Nucleus accumbens (tissue), 56 donors: ENCODE data around the gene CRACR2A.
A peak's percentile ranks its signal among the peaks of the same experiment; 100 is the strongest.

Experiments
- DNase-seq, 56 donors: peaks; one replicate each; lab custom pipeline; 2025; lab: John Stamatoyannopoulos, UW

Gene CRACR2A

GRCh38 chr12:3692616-3693365 is 60.1 kb downstream of the CRACR2A start:
- no peak for DNase-seq

GRCh38 chr12:3686463-3686862 is 66.4 kb downstream of the CRACR2A start:
- DNase-seq: no peak

- DNase-seq: no peak
Measured at GRCh38 chr12:3685830-3686229, 67.1 kb downstream of the CRACR2A start.

GRCh38 chr12:3684449-3685051 is 68.4 kb downstream of the CRACR2A start:
- no peak for DNase-seq

- no peak for DNase-seq
Measured at GRCh38 chr12:3683670-3684069, 69.2 kb downstream of the CRACR2A start.

- DNase-seq: no peak
Measured at GRCh38 chr12:3681595-3682061, 71.3 kb downstream of the CRACR2A start.

- DNase-seq: peak in 12 of 56 donors; percentile 5 to 42 (median 18)
Measured at GRCh38 chr12:3680919-3681594, 71.9 kb downstream of the CRACR2A start.

GRCh38 chr12:3679831-3680230 is 73.1 kb downstream of the CRACR2A start:
- DNase-seq: no peak

- DNase-seq: no peak
Measured at GRCh38 chr12:3677609-3678008, 75.3 kb downstream of the CRACR2A start.

GRCh38 chr12:3673981-3674708 is 78.8 kb downstream of the CRACR2A start:
- DNase-seq: no peak

GRCh38 chr12:3672113-3672509 is 80.8 kb downstream of the CRACR2A start:
- DNase-seq: no peak

GRCh38 chr12:3671330-3672112 is 81.4 kb downstream of the CRACR2A start:
- no peak for DNase-seq

GRCh38 chr12:3670083-3670620 is 82.8 kb downstream of the CRACR2A start:
- peak in 2 of 56 donors; percentile 18 to 21 for DNase-seq

- no peak for DNase-seq
Measured at GRCh38 chr12:3669594-3669993, 83.3 kb downstream of the CRACR2A start.

GRCh38 chr12:3668479-3669165 is 84.3 kb downstream of the CRACR2A start:
- DNase-seq: no peak

- no peak for DNase-seq
Measured at GRCh38 chr12:3667485-3667884, 85.4 kb downstream of the CRACR2A start.

- DNase-seq: no peak
Measured at GRCh38 chr12:3666441-3666840, 86.5 kb downstream of the CRACR2A start.

GRCh38 chr12:3662521-3662921 is 90.4 kb downstream of the CRACR2A start:
- no peak for DNase-seq

GRCh38 chr12:3661028-3661427 is 91.9 kb downstream of the CRACR2A start:
- no peak for DNase-seq
